HUDEP-2 (cell line): ENCODE data around the gene PRELID1.
"Not testable (repeated sequence)": the region's sequence is repeated elsewhere in the genome, so short reads cannot be mapped to it uniquely, and the experiment has no call there.

ENCODE experiments used
- DNase-seq, 76 experiments: peaks; one replicate each; lab custom pipeline; 2025; ENCODE audit not compliant: unreplicated experiment in 76 of 76; lab: John Stamatoyannopoulos, UW

Gene PRELID1

GRCh38 chr5:177333420-177334154 lies 30.0 kb downstream of the PRELID1 start:
- DNase-seq = no peak

- no peak for DNase-seq
Measured at GRCh38 chr5:177334155-177334551, 30.6 kb downstream of the PRELID1 start.

DNA sequence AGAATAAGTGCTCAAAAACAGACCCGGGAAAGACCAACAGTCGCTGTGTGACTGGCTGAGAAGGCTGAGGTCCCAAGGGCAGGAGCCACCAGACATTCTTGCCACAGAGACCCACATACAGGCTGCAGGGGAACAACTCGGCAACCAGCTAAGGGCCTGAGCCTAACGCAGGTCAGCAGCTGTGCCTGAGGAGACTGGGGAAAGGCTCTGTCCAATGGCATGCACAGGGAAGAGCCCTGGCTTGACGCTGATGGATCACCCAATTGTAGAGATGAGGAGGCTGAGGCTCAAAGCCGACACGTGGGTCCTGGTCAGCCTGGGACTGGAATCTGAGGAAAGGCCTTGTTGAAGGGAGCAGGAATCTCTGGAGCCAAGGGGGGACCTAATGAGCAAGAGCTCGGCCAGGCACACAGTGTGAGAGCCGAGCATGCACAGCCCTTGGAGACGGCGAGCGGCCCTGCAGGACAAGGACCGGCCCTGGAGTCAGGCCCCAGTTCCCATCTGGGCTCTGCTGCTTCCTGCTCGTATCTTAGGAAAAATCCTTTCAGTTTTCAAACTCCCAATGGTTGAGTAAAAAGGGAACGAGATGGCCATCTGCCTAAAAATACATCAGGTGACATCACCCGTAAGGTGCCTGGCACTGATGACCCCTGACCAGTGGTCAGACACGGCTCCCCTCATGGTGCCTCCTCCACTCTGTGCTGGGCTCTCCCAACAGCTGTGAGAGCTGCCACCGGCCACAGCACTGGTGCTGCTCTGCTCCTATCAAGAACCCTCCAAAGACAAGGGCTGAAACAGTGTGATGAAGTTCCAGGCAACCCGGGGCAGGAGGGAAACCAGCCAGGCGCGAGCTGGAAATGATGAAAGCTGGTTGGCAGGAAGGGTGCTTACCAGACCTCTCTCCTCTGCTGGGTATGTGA lies 31.4 kb downstream of the PRELID1 start:
- DNase-seq = no peak

GRCh38 chr5:177335701-177336065 lies 32.1 kb downstream of the PRELID1 start:
- DNase-seq = no peak

DNA sequence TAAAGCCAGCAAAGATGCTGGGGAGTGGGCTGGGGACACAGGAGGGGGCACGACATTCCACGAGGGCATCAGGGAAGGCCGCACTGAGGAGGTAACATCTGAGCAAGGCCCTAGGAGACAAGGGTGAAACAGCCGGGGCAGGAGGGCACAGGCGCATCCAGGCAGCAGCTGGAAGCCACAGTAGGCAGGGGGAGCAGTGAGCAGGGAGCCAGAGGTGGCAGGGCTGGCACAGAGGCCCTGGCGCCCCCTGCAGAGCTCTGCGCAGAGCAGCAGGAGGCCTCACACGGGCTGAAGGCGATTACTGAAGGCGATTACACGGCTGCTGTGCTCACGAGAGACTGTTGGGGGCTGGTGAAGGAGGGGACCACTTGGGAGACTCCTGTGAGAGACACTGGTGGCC lies 32.5 kb downstream of the PRELID1 start:
- peak in 54 of 76 experiments; percentile 4 to 62 (median 37) for DNase-seq

DNA sequence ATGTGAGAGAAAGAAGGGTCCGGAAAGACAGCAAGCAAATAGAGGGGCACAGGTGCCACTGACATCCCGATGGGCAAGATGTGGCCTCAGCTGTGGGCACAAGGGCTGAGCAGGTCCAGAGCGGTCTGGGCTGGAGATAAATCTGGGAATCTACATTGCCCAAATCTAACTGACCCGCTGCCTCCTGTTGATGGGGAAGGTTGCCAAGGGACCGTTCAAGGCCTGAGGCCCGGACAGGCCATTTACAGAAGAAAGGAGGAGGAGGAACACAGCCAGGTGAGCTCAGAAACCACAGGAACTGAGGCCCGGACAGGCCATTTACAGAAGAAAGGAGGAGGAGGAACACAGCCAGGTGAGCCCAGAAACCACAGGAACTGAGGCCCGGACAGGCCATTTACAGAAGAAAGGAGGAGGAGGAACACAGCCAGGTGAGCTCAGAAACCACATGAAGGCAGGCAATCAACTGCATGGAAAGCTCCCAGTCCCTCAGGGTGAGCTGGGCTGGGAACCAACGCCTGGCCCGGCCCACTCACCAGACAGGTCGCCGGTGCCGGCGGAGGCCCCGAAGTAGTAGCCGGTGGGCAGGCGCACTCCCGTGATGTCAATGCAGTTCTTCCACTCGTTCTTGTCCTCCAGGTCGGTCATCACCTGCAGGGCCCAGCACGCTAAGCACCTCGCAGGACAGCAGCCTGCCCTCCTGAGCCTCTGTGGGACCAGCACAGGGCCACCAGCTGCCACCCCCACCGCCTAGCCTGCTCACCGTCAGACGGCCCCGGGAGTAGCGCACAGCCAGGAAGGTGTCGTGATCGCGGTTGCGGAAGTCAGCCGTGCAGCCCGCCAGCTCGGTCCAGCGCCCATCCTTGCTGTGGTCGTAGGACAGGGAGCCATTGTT lies 33.2 kb downstream of the PRELID1 start:
- DNase-seq = no peak

- DNase-seq = no peak
Measured at GRCh38 chr5:177338251-177339106, 34.9 kb downstream of the PRELID1 start.

GRCh38 chr5:177339107-177339638 lies 35.6 kb downstream of the PRELID1 start:
- no peak for DNase-seq

- DNase-seq = not testable (repeated sequence)
Measured at GRCh38 chr5:177343000-177343399, 39.4 kb downstream of the PRELID1 start.

GRCh38 chr5:177343777-177344176 lies 40.2 kb downstream of the PRELID1 start:
- DNase-seq = no peak

- DNase-seq = no peak
Measured at GRCh38 chr5:177344891-177345290, 41.3 kb downstream of the PRELID1 start.

GRCh38 chr5:177346820-177347219 lies 43.2 kb downstream of the PRELID1 start:
- no peak for DNase-seq

- no peak for DNase-seq
Measured at GRCh38 chr5:177347699-177348098, 44.1 kb downstream of the PRELID1 start.

GRCh38 chr5:177349362-177349647 lies 45.7 kb downstream of the PRELID1 start:
- no peak for DNase-seq

- DNase-seq = no peak
Measured at GRCh38 chr5:177349762-177350161, 46.2 kb downstream of the PRELID1 start.

GRCh38 chr5:177350776-177351391 lies 47.3 kb downstream of the PRELID1 start:
- no peak for DNase-seq

- peak in 74 of 76 experiments; percentile 48 to 93 (median 86) for DNase-seq
Measured at GRCh38 chr5:177351392-177352329, 48.1 kb downstream of the PRELID1 start, which contains the start of gene LMAN2. Gene LMAN2, minus strand, starts transcription at chr5:177351668. Its CDS starts 21 bp downstream, at chr5:177351647.

DNA sequence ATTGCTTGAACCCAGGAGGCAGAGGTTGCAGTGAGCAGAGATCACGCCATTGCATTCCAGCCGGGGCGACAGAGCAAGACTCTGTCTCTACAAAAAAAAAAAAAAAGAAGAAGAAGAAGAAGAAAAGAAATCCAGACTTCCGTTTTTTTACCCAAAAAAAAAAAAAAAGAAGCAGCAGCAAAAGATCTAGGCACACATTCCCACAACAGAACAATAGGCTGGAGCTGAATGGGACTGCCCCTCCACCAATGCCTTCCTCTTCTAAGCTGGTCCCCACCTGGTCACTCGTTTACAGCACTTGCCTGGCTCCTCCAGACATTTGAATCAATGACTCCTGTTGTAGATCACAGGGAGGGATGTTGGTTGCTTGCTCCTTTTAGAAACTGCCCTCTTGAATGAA lies 49.5 kb downstream of the PRELID1 start:
- no peak for DNase-seq
